Astrocyte (in vitro differentiated cells and primary cell): ENCODE measurements around the gene FAS. TPM values are rescaled to one million over a fixed set of nuclear protein-coding genes. Genes with fewer than 3 reads are reported as not detected.

Experiments
- DNase-seq: peaks from one replicate; pipeline ENCODE4 v3.0.0-alpha.2; 2010; ENCODE audit warnings: low read depth
- FAIRE-seq: peaks from 2 replicates; lab custom pipeline; 2011; peaks lifted over from hg19 to GRCh38; lab: Jason Lieb, UNC
- H2AFZ ChIP-seq: 2 replicates; pipeline ENCODE4 v1.6.0; 2012; ENCODE audit warnings: low read depth, low read length, inconsistent platforms
- H3K27ac ChIP-seq: 2 replicates; pipeline ENCODE4 v1.5.1; 2011; ENCODE audit warnings: low read depth, low read length, inconsistent platforms
- H3K27me3 ChIP-seq: 2 replicates; pipeline ENCODE4 v1.6.0; 2011; ENCODE audit warnings: low read length, inconsistent platforms; ENCODE audit not compliant: insufficient read depth
- H3K36me3 ChIP-seq: 2 replicates; pipeline ENCODE4 v1.5.1; 2011; ENCODE audit warnings: low read length, inconsistent platforms; ENCODE audit not compliant: insufficient read depth
- H3K4me1 ChIP-seq: 2 replicates; pipeline ENCODE4 v1.5.1; 2011; ENCODE audit warnings: low read length, inconsistent platforms; ENCODE audit not compliant: insufficient read depth
- H3K4me2 ChIP-seq: 2 replicates; pipeline ENCODE4 v1.6.0; 2012; ENCODE audit warnings: low read length, inconsistent platforms
- H3K4me3 ChIP-seq: 2 replicates; pipeline ENCODE4 v1.5.1; 2011; ENCODE audit warnings: low read depth, mild to moderate bottlenecking, low read length, inconsistent platforms; ENCODE audit not compliant: insufficient read depth
- H3K79me2 ChIP-seq: 2 replicates; pipeline ENCODE4 v1.6.0; 2012; ENCODE audit warnings: mild to moderate bottlenecking, low read length, inconsistent platforms; ENCODE audit not compliant: insufficient read depth
- H3K9ac ChIP-seq: 2 replicates; pipeline ENCODE4 v1.6.0; 2012; ENCODE audit warnings: mild to moderate bottlenecking, low read length, inconsistent platforms
- H3K9me3 ChIP-seq: 2 replicates; pipeline ENCODE4 v1.5.1; 2012; ENCODE audit warnings: low read depth, mild to moderate bottlenecking, low read length, inconsistent platforms; ENCODE audit not compliant: insufficient read depth
- H4K20me1 ChIP-seq: 2 replicates; pipeline ENCODE4 v1.6.0; 2012; ENCODE audit warnings: low read length, inconsistent platforms; ENCODE audit not compliant: insufficient read depth
- H3K27ac Mint-ChIP-seq: one replicate; pipeline ENCODE4 v1.8.0; 2021; ENCODE audit warnings: mild to moderate bottlenecking, mixed read lengths; ENCODE audit not compliant: unreplicated experiment
- H3K27me3 Mint-ChIP-seq: one replicate; pipeline ENCODE4 v1.8.0; 2021; ENCODE audit warnings: low read depth, mixed read lengths; ENCODE audit not compliant: unreplicated experiment
- H3K36me3 Mint-ChIP-seq: one replicate; pipeline ENCODE4 v1.8.0; 2021; ENCODE audit warnings: low read depth, mixed read lengths; ENCODE audit not compliant: unreplicated experiment
- H3K4me1 Mint-ChIP-seq: one replicate; pipeline ENCODE4 v1.8.0; 2021; ENCODE audit warnings: low read depth, mixed read lengths; ENCODE audit not compliant: unreplicated experiment
- H3K4me3 Mint-ChIP-seq: one replicate; pipeline ENCODE4 v1.8.0; 2021; ENCODE audit warnings: mild to moderate bottlenecking, moderate library complexity, mixed read lengths; ENCODE audit not compliant: unreplicated experiment
- H3K9me3 Mint-ChIP-seq: one replicate; pipeline ENCODE4 v1.8.0; 2021; ENCODE audit warnings: mild to moderate bottlenecking, mixed read lengths; ENCODE audit not compliant: unreplicated experiment
- CTCF ChIP-seq: IDR thresholded peaks from 2 replicates; pipeline ENCODE4 v1.5.1; 2011; ENCODE audit warnings: low read depth, mild to moderate bottlenecking, inconsistent platforms, low read length, moderate library complexity; ENCODE audit not compliant: insufficient read depth
- EZH2 ChIP-seq: IDR thresholded peaks from 2 replicates; pipeline ENCODE4 v1.6.1; 2012; ENCODE audit warnings: mild to moderate bottlenecking, low read length, inconsistent platforms; ENCODE audit not compliant: insufficient read depth
- total RNA-seq: library from RNA; stranded (reverse); gene quantifications from 2 replicates; pipeline ENCODE4 v1.2.1, GENCODE V29; 2021

Gene FAS
- total RNA-seq, 1 donor from 2014 or later: 32.6 TPM

DNA sequence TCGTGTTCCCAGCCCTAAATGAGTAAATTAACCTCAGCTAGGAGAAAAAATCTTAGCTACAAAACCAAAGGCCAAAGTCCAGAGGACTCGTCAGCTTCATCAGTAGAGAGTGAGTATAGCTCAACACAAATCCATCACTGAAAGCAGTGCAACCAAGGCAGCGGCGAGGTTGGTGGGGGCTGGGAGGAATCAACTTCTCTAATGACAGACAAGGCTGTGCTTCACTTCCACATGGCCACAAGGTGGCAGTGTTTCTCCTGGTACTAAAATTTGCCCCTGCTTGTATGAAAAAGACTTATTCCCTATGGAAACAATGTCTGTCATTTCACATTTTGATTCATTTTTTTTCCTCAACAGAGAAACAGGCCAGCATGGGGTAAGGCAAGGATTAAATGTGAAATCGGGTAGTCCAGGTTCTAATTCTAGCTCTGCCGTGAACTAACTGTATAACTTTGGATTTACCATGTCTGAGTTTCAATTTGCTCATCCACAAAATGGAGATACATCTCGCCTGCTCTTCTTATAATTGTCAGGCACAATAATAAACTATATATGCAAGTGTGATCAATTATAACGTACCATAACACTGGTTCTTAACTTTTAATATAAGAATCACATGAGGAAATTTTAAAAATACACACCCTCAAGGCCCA is 39.3 kb downstream of the FAS start:
- H4K20me1 ChIP-seq: no peaks in the 10 kb centered on the region
- no peak overlapping the region for H3K9ac ChIP-seq
- Mint-ChIP-seq H3K36me3 (peaks cover 4% of the 10 kb centered on the region), H3K4me3 (no peak overlapping the region), H3K27ac (no peak overlapping the region), H3K9me3 (no peaks in the 10 kb centered on the region), H3K4me1 (peaks cover 13% of the 10 kb centered on the region), H3K27me3 (peaks cover 10% of the 10 kb centered on the region)
- peaks cover 13% of the 10 kb centered on the region for H3K4me1 ChIP-seq
- peak; percentile 97 for FAIRE-seq
- no peaks in the 10 kb centered on the region for H3K9me3 ChIP-seq
- peak overlapping the region; percentile 51 for H3K4me2 ChIP-seq
- H2AFZ ChIP-seq: no peak overlapping the region
- no peaks in the 10 kb centered on the region for H3K79me2 ChIP-seq
- no peak overlapping the region for H3K27ac ChIP-seq
- TF ChIP-seq CTCF: peak; percentile 89
- TF ChIP-seq EZH2: no peak
- DNase-seq: peak; percentile 55
- no peaks in the 10 kb centered on the region for H3K36me3 ChIP-seq
- H3K4me3 ChIP-seq: no peak overlapping the region
- H3K27me3 ChIP-seq: no peaks in the 10 kb centered on the region

DNA sequence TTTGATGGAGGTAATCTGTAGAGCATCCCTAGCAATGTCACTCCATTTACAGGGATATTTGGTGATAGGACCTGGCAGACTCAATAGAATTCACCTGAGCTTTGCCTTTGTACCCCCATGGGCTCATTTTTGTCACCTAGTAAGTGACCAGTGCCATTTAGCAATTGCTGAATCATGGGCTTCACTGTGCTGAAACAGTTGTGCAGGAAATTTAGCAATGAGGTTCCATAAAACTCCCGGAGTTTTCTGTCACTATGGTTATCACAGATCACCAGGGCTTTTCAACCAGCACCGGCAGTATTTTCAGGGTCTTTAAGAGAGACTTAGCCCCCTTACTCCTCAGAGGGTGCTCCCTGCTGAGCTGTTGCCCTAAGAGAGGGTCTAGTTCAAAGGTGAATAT is 40.2 kb downstream of the FAS start:
- no peak overlapping the region for H3K9ac ChIP-seq
- Mint-ChIP-seq H3K27me3 (peaks cover 10% of the 10 kb centered on the region), H3K36me3 (no peaks in the 10 kb centered on the region), H3K27ac (no peak overlapping the region), H3K4me1 (peaks cover 13% of the 10 kb centered on the region), H3K9me3 (no peaks in the 10 kb centered on the region), H3K4me3 (no peak overlapping the region)
- TF ChIP-seq CTCF (no peak), EZH2 (no peak)
- no peak for DNase-seq
- H3K9me3 ChIP-seq: no peaks in the 10 kb centered on the region
- no peak overlapping the region for H2AFZ ChIP-seq
- no peaks in the 10 kb centered on the region for H3K27me3 ChIP-seq
- H3K79me2 ChIP-seq: no peaks in the 10 kb centered on the region
- H3K4me3 ChIP-seq: no peak overlapping the region
- no peaks in the 10 kb centered on the region for H4K20me1 ChIP-seq
- no peak overlapping the region for H3K27ac ChIP-seq
- no peak overlapping the region for H3K4me2 ChIP-seq
- peaks cover 13% of the 10 kb centered on the region for H3K4me1 ChIP-seq
- no peak for FAIRE-seq
- H3K36me3 ChIP-seq: no peaks in the 10 kb centered on the region
